Measurements from ENCODE around the gene LONRF3.
A peak's percentile ranks its signal among the peaks of the same experiment; 100 is the strongest.

The LONRF3 gene

DNA sequence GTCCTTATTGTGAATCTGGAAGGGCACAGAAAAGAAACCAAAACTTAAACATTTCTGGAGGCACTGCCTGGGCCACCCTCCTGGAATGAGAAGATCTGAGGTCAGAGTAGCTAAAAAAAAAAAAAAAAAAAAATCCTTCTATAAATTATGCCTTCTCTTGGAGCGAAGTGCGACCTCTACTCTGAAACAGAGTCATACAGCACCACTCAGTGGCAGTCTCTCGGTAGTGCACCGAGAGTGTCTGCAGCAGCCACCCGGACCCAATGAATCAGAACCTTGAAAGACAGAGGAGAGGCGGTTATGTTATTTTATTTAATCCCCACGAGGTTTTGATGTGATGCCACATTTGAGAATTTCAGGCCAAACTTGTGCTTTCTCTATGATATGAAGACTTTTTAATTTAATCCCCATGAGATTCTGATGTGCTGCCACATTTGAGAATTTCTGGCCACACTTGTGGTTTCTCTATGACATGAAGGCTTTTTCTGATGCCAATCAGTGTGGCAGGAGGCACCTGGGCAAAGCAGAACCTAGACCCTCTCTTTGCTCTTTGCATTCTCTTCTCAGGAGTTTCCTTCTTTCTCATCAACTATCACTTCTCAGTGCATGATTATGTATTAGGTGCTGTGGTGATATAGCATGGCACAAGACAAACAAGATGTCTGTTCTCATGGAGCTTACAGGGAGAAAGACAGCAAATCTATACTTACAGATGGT is 92.8 kb downstream of the LONRF3 start:
- no peaks in the 10 kb centered on the region for H3K9me3 ChIP-seq
- H3K36me3 ChIP-seq, result no peaks in the 10 kb centered on the region
- H3K4me3 ChIP-seq (ENCODE audit: low read depth, low read length), result no peak overlapping the region
- H3K4me1 ChIP-seq, result no peaks in the 10 kb centered on the region
- peak; percentile 64 for TF ChIP-seq CTCF (IDR thresholded peaks at IDR 0.05; ENCODE audit: low read depth, low read length)
- DNase-seq, result peak; percentile 45
- H3K27me3 ChIP-seq, result no peaks in the 10 kb centered on the region
